ENCODE results near the gene IL1RAPL2.
"Not testable (repeated sequence)": the region's sequence is repeated elsewhere in the genome, so short reads cannot be mapped to it uniquely, and the experiment has no call there.

IL1RAPL2 gene

GRCh38 chrX:105211066-105211575 lies 645.1 kb downstream of the IL1RAPL2 start:
- DNase-seq (ENCODE audit: low spot score in 2 of 2): no peak
- Histone ChIP-seq H3K36me3 (replicated peaks) (no peaks in the 10 kb centered on the region), H3K4me1 (no peaks in the 10 kb centered on the region), H3K9me3 (no peaks in the 10 kb centered on the region), H3K27me3 (ENCODE audit: low read depth) (no peaks in the 10 kb centered on the region), H3K4me3 (no peak overlapping the region)
- in situ Hi-C loops (cut with MboI; ENCODE audit: low sequenced_read_pairs): no loop called here

DNA sequence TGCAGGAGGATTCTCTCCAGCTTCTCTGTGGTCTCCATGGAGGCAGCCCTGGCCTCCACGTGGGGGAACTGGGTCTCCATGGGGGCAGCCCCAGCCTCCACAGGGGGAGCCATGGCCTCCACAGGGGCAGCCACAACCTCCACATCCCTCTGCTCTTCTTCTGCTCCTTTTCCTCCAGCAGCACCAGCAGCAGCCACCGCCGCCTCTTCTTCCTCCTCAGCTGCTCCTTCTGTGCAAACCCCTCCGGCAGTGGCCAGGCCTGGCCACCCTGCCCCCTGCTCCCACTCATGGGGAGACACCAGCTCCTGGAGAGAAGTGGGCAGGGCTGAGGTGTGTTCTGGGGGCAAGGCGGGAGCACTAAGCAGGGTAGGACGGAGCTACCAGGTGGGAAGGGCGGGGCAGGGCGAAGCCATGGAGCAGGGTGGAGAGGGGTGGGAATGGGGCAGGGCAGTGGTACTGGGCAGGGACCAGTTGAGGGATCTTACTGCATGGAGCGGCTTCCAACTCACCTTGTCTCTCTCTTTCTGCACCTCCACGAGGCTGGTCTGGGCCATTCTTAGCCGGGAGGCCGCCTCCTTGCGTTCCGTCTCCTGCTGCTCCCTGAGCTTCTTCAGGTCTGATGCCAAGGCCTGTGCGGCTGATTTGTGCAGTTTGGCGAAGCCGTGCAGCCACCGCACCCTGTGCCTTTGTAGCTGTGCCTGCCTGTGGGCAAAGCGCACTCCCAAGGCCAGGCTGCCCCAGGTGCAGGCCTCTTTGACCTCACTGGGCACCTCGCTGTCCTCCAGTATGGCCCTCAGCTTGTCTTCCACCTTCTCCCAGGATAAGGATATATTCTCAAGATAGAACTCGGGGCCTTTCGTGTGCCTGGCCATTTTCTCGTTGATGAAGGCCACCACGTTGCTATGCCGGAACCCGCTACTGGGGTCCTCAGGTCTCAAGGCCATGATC lies 653.7 kb downstream of the IL1RAPL2 start:
- in situ Hi-C loops (cut with MboI; ENCODE audit: low sequenced_read_pairs): no loop called here

GRCh38 chrX:105220636-105221035 lies 654.6 kb downstream of the IL1RAPL2 start, which contains the start of gene TEX13A:
Gene TEX13A (minus strand): TSS chrX:105220694. CDS start chrX:105220397, 297 bp downstream.
- Histone ChIP-seq H3K4me1 (no peaks in the 10 kb centered on the region), H3K27me3 (ENCODE audit: low read depth) (no peaks in the 10 kb centered on the region), H3K36me3 (replicated peaks) (no peaks in the 10 kb centered on the region), H3K9me3 (no peaks in the 10 kb centered on the region), H3K4me3 (no peak within 1 kb of the TSS)
- no peak for DNase-seq (ENCODE audit: low spot score in 2 of 2)
- in situ Hi-C loops (cut with MboI; ENCODE audit: low sequenced_read_pairs): no loop called here

More for the DNA sequence above, 653.7 kb downstream of the IL1RAPL2 start:
- Histone ChIP-seq H3K4me1 (no peaks in the 10 kb centered on the region), H3K27me3 (ENCODE audit: low read depth) (no peaks in the 10 kb centered on the region), H3K9me3 (no peaks in the 10 kb centered on the region), H3K4me3 (no peak overlapping the region), H3K36me3 (replicated peaks) (no peaks in the 10 kb centered on the region)
- no peak for DNase-seq (ENCODE audit: low spot score in 2 of 2)

GRCh38 chrX:105221374-105221773 lies 655.4 kb downstream of the IL1RAPL2 start:
- H3K4me1 ChIP-seq: no peaks in the 10 kb centered on the region
- no peak overlapping the region for H3K4me3 ChIP-seq
- no peaks in the 10 kb centered on the region for H3K36me3 ChIP-seq (replicated peaks)
- no peaks in the 10 kb centered on the region for H3K27me3 ChIP-seq (ENCODE audit: low read depth)
- no peaks in the 10 kb centered on the region for H3K9me3 ChIP-seq
- no peak for DNase-seq (ENCODE audit: low spot score in 2 of 2)
- in situ Hi-C loops (cut with MboI; ENCODE audit: low sequenced_read_pairs): no loop called here

GRCh38 chrX:105226499-105226898 lies 660.5 kb downstream of the IL1RAPL2 start:
- H3K4me1 ChIP-seq: peaks cover 5% of the 10 kb centered on the region
- no peak overlapping the region for H3K4me3 ChIP-seq
- in situ Hi-C loops (cut with MboI; ENCODE audit: low sequenced_read_pairs): no loop called here
- H3K27me3 ChIP-seq (ENCODE audit: low read depth): no peaks in the 10 kb centered on the region
- DNase-seq (ENCODE audit: low spot score in 2 of 2): peak in 1 of 2 experiments; percentile 6
- H3K36me3 ChIP-seq (replicated peaks): no peaks in the 10 kb centered on the region
- no peaks in the 10 kb centered on the region for H3K9me3 ChIP-seq

DNA sequence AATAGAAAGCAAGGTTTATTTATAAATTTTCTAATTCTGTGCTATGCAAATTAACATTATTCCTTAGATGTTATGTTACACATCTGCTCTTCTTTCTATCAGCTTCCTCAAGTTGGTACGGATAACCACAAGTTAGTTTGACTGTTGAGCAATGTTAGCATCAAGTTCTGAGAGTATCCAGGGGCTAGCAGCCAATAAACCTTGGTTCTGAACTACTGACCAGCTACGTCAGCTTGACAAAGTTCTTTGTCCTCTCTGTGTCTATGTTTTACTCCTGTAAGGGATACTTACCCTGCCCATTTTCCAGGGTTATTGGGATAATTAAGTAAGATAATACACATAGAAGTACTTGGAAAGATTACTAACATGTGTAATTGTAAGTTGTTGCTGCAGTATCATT lies 662.6 kb downstream of the IL1RAPL2 start:
- Histone ChIP-seq H3K27me3 (ENCODE audit: low read depth) (no peaks in the 10 kb centered on the region), H3K9me3 (no peaks in the 10 kb centered on the region), H3K36me3 (replicated peaks) (no peaks in the 10 kb centered on the region), H3K4me1 (peaks cover 5% of the 10 kb centered on the region), H3K4me3 (no peak overlapping the region)
- in situ Hi-C loops (cut with MboI; ENCODE audit: low sequenced_read_pairs): no loop called here
- no peak for DNase-seq (ENCODE audit: low spot score in 2 of 2)

GRCh38 chrX:105229146-105229545 lies 663.1 kb downstream of the IL1RAPL2 start:
- H3K9me3 ChIP-seq: no peaks in the 10 kb centered on the region
- DNase-seq (ENCODE audit: low spot score in 2 of 2): no peak
- H3K36me3 ChIP-seq (replicated peaks): no peaks in the 10 kb centered on the region
- H3K4me1 ChIP-seq: peaks cover 5% of the 10 kb centered on the region
- H3K27me3 ChIP-seq (ENCODE audit: low read depth): no peaks in the 10 kb centered on the region
- in situ Hi-C loops (cut with MboI; ENCODE audit: low sequenced_read_pairs): no loop called here
- H3K4me3 ChIP-seq: no peak overlapping the region

DNA sequence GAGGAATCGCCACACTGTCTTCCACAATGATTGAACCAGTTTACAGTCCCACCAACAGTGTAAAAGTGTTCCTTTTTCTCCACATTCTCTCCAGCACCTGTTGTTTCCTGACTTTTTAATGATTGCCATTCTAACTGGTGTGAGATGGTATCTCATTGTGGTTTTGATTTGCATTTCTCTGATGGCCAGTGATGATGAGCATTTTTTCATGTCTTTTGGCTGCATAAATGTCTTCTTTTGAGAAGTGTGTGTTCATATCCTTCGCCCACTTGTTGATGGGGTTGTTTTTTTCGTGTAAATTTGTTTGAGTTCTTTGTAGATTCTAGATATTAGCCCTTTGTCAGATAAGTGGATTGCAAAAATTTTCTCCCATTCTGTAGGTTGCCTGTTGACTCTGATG lies 671.4 kb downstream of the IL1RAPL2 start:
- H3K36me3 ChIP-seq (replicated peaks); in situ Hi-C loops (cut with MboI; ENCODE audit: low sequenced_read_pairs); H3K4me1 ChIP-seq; H3K4me3 ChIP-seq; H3K27me3 ChIP-seq (ENCODE audit: low read depth); DNase-seq (ENCODE audit: low spot score in 2 of 2); H3K9me3 ChIP-seq: not testable (repeated sequence)

DNA sequence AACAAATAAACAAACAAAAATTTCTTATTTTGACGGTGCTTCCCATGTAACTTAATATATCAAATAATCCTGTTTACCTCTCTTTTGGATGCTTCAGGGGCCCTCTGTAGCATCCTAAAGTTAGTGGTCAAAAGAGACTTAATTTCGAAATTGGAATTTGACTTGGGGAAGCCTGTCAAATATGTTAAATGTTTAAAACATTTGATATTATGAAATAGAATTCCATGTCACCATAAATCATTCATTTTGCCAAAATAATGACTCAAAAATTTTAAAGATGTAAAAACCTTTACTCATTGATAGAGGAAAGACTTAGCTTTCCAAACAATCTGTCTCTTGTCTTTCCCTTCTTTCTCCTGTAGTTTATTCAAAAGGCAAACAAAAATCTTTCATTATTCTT lies 675.1 kb downstream of the IL1RAPL2 start:
- Histone ChIP-seq H3K27me3 (ENCODE audit: low read depth) (no peaks in the 10 kb centered on the region), H3K9me3 (no peaks in the 10 kb centered on the region), H3K4me1 (no peaks in the 10 kb centered on the region), H3K4me3 (no peak overlapping the region), H3K36me3 (replicated peaks) (no peaks in the 10 kb centered on the region)
- DNase-seq (ENCODE audit: low spot score in 2 of 2): no peak
- in situ Hi-C loops (cut with MboI; ENCODE audit: low sequenced_read_pairs): no loop called here

DNA sequence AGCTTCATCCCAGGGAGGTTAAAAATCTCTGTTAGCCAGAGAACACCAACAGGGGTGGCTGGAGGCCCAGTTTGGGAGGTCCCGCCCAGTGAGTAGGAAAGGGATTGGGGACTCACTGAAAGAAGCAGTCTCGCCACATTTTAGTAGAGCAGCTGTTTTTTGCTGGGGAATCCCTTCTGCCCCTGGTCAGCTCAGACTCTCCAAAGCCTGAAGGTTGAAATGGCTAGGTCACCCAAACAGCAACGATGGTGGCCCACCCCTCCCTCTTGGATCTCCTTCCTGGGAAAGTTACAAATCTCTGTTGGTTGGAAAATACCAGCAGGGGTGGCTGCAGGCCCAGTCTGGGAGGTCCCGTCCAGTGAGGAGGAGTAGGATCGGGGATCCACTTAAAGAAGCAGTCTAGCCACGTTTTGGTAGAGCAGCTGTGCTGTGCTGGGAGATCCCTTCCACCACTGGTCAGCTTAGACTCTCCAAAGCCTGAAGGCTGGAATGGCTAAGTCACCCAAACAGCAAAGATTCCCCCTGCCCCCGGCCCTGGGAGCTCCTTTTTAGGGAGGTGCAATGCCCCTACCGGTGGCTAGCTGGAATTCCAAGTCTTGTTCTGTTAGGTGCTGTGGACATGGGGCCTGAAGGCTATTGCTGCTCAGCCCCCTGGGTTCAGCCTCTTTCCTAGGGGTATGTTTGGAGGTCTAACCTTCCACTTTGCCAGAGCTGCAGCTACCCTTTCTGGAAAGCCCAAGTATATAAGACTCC lies 694.5 kb downstream of the IL1RAPL2 start:
- DNase-seq (ENCODE audit: low spot score in 2 of 2): peak in 1 of 2 experiments; percentile 10

GRCh38 chrX:105263171-105263570 lies 697.2 kb downstream of the IL1RAPL2 start:
- no peaks in the 10 kb centered on the region for H3K27me3 ChIP-seq (ENCODE audit: low read depth)
- no peaks in the 10 kb centered on the region for H3K9me3 ChIP-seq
- no peaks in the 10 kb centered on the region for H3K4me1 ChIP-seq
- in situ Hi-C loops (cut with MboI; ENCODE audit: low sequenced_read_pairs): no loop called here
- no peak overlapping the region for H3K4me3 ChIP-seq
- DNase-seq (ENCODE audit: low spot score in 2 of 2): no peak
- H3K36me3 ChIP-seq (replicated peaks): no peaks in the 10 kb centered on the region

More for the DNA sequence above, 694.5 kb downstream of the IL1RAPL2 start:
- no peaks in the 10 kb centered on the region for H3K9me3 ChIP-seq
- no peaks in the 10 kb centered on the region for H3K36me3 ChIP-seq (replicated peaks)
- no peaks in the 10 kb centered on the region for H3K27me3 ChIP-seq (ENCODE audit: low read depth)
- no peaks in the 10 kb centered on the region for H3K4me1 ChIP-seq
- in situ Hi-C loops (cut with MboI; ENCODE audit: low sequenced_read_pairs): no loop called here
- H3K4me3 ChIP-seq: no peak overlapping the region

- Histone ChIP-seq H3K4me1 (no peaks in the 10 kb centered on the region), H3K27me3 (ENCODE audit: low read depth) (no peaks in the 10 kb centered on the region), H3K4me3 (no peak overlapping the region), H3K9me3 (no peaks in the 10 kb centered on the region), H3K36me3 (replicated peaks) (no peaks in the 10 kb centered on the region)
- DNase-seq (ENCODE audit: low spot score in 2 of 2): no peak
- in situ Hi-C loops (cut with MboI; ENCODE audit: low sequenced_read_pairs): no loop called here
Measured at GRCh38 chrX:105263801-105264200, 697.8 kb downstream of the IL1RAPL2 start.

DNA sequence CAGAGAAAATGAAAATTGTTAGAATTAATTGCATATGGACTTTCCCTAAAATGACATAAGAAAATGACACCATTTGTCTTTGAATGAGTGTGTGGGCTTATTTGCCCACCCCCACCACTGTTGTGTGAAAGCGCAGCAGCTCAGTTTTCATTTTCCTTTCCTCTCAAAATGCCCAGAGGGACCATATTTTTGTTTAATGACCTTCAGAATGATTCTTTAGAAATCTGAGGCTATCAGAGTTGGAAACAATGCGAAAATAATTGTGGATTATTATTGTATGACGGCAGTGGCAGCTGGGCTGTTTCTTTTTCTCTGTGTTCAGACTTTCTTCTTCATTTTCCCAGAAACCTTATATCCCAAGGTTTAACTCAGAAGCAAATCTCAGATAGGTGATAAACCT lies 699.1 kb downstream of the IL1RAPL2 start:
- H3K36me3 ChIP-seq (replicated peaks): no peaks in the 10 kb centered on the region
- DNase-seq (ENCODE audit: low spot score in 2 of 2): no peak
- in situ Hi-C loops (cut with MboI; ENCODE audit: low sequenced_read_pairs): no loop called here
- no peak overlapping the region for H3K4me3 ChIP-seq
- no peaks in the 10 kb centered on the region for H3K9me3 ChIP-seq
- no peaks in the 10 kb centered on the region for H3K27me3 ChIP-seq (ENCODE audit: low read depth)
- H3K4me1 ChIP-seq: no peaks in the 10 kb centered on the region

DNA sequence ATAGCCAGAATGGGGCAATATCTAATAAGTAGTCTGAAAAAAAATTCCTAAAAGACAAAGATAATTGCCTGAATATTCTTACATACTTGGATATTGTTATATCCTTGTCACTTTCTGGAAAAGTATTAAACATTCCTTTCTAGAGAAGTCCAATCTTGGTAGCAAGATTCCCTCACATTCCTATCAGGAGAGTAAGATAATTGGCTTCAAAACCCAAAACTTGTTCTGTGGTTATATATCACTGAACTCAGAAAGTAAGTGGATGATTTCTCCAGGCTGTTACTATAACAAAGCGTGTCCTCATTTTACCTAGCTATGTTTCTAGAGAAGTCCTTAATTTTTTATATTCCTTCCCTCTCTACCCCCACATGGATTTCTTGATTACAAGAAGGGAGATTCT lies 700.5 kb downstream of the IL1RAPL2 start:
- no peak for DNase-seq (ENCODE audit: low spot score in 2 of 2)

More for the DNA sequence above, 700.5 kb downstream of the IL1RAPL2 start:
- H3K9me3 ChIP-seq: no peaks in the 10 kb centered on the region
- no peaks in the 10 kb centered on the region for H3K36me3 ChIP-seq (replicated peaks)
- H3K4me1 ChIP-seq: no peaks in the 10 kb centered on the region
- in situ Hi-C loops (cut with MboI; ENCODE audit: low sequenced_read_pairs): no loop called here
- H3K27me3 ChIP-seq (ENCODE audit: low read depth): no peaks in the 10 kb centered on the region
- no peak overlapping the region for H3K4me3 ChIP-seq

All from HAP-1 (cell line).